Hematopoietic multipotent progenitor cell treated with erythropoietin and hydrocortisone succinate and interleukin-3 and kit ligand, for 6 days (in vitro differentiated cells): Measurements from ENCODE around the gene LILRB3.
A peak's percentile ranks its signal among the peaks of the same experiment; 100 is the strongest.
"Not testable (repeated sequence)": the region's sequence is repeated elsewhere in the genome, so short reads cannot be mapped to it uniquely, and the experiment has no call there.

Experiments
- DNase-seq: peaks from one replicate; pipeline ENCODE4 v3.0.0-alpha.2; 2015

The LILRB3 gene

GRCh38 chr19:54209058-54209810 is 13.6 kb downstream of the LILRB3 start:
- no peak for DNase-seq

DNA sequence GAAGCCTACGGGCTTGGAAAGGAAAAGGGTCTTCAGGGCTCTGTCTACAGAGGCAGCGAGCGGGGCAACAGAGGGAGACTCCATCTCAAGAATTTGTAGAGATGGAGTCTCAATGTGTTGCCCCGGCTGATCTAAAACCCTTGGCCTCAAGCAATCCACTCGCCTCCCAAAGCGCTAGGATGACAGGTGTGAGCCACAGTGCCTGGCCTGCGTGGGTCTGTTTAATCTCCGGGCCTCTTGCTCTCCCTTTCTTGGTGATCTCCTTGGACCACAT is 14.1 kb downstream of the LILRB3 start:
- peak; percentile 39 for DNase-seq

- peak; percentile 99 for DNase-seq
Observed at GRCh38 chr19:54207983-54208783, 14.6 kb downstream of the LILRB3 start.

GRCh38 chr19:54207676-54207982 is 15.2 kb downstream of the LILRB3 start:
- DNase-seq: peak; percentile 29

GRCh38 chr19:54207193-54207592 is 15.6 kb downstream of the LILRB3 start:
- DNase-seq: not testable (repeated sequence)

GRCh38 chr19:54206831-54207177 is 16.0 kb downstream of the LILRB3 start:
- DNase-seq: no peak

GRCh38 chr19:54206030-54206830 is 16.6 kb downstream of the LILRB3 start:
- no peak for DNase-seq

DNA sequence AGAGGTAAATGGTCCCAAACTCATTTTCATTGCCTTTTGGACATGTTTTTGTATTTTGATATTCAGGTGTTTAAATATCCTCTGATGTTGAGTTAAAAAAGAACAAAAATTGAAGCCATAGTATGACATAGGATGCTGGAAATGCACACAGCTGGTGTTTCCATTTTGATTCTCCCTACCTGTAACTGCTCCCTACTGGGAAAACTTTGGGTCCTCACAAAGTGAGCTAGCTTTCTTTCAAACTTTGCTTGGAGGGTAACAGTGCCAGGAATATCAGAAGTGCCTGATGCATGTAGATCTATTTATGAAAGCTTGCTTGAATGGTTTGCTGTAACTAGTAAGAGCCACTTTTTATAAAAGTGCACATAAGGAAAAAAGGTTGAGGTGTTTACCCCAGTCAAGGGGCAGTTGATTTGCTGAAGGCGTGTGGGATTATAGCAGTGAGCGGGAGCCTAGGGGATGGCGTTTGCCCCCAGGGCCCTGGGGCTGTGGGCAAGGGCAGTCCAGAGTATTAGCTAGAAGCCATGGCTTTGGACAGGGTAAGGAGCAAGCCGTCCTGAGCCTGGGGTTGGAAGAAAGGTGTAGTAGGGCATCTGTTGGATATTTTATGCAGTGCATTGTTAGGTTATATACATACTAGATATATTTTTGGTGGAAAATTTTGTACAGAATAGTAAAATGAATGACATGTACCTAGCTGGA is 17.9 kb downstream of the LILRB3 start:
- DNase-seq: no peak

DNA sequence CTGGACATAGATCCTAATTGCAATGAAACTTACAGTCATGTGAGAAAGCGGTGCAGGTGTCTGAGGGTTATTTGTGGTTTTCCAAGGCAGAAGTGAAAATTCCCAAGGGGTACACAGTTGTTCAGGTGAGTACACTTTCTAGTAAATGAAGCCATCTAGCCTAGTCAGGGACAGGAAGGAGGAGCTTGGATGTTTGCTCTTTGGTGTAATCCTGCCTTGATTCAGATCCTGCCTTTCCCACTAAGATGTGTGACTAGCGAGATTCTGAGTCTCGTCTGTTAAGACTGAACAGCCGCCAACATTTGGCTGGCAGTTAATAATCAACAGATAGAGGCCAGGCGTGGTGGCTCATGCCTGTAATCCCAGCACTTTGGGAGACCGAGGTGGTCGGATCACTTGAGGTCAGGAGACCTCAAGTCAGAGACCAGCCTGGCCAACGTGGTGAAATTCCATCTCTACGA is 19.6 kb downstream of the LILRB3 start:
- DNase-seq: no peak

DNA sequence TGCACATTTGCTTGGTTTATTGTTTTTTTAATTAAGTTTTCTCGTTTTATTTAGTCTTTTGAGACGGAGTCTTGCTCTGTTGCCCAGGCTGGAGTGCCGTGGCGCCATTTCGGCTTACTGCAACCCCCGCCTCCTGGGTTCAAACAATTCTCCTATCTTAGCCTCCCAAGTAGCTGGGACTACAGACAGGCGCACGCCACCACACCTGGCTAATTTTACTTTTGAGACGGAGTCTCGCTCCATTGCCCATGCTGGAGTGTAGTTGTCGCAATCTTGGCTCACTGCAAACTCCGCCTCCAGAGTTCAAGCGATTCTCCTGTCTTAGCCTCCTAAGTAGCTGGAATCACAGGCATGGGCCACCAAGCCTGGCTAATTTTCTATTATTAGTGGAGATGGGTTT is 20.8 kb downstream of the LILRB3 start:
- no peak for DNase-seq

- no peak for DNase-seq
Observed at GRCh38 chr19:54201172-54201701, 21.6 kb downstream of the LILRB3 start.

- DNase-seq: no peak
Observed at GRCh38 chr19:54199401-54199800, 23.4 kb downstream of the LILRB3 start.

DNA sequence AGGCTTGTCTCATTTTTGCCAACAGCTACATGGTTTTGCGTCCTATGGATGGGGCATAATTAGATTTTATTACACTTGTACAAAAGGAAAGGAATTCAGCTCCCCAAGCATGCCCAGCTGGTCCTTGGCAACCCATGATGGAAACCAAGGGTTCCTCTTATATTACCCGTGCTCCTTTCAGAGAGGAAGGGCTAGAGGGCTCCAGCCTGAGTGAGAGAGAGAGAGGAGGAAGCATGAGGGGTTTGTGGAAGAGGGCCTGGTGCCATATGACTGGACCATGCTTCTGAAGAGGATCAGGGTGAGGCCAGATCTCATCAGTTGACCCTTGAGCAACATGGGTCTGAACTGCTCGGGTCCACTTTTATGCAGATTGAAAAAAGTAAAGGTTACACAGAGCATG is 25.7 kb downstream of the LILRB3 start:
- no peak for DNase-seq

- no peak for DNase-seq
Observed at GRCh38 chr19:54196536-54196935, 26.3 kb downstream of the LILRB3 start.

GRCh38 chr19:54194463-54194862 is 28.3 kb downstream of the LILRB3 start:
- DNase-seq: not testable (repeated sequence)

GRCh38 chr19:54193011-54193410 is 29.8 kb downstream of the LILRB3 start:
- no peak for DNase-seq

GRCh38 chr19:54191811-54192453 is 30.9 kb downstream of the LILRB3 start:
- no peak for DNase-seq

GRCh38 chr19:54191011-54191810 is 31.6 kb downstream of the LILRB3 start, which contains the start of gene TSEN34:
TSS of gene TSEN34 (plus strand) at chr19:54191308. CDS start at chr19:54191365, 57 bp downstream.
- peak; percentile 90 for DNase-seq

GRCh38 chr19:54190503-54191010 is 32.2 kb downstream of the LILRB3 start:
- DNase-seq: peak; percentile 100

- peak; percentile 100 for DNase-seq
Observed at GRCh38 chr19:54189735-54190502, 32.9 kb downstream of the LILRB3 start.
